Bronchial epithelial cell (primary cell): Measurements from ENCODE around the gene OR2AK2. TPM values are rescaled to one million over a fixed set of nuclear protein-coding genes. Genes with fewer than 3 reads are reported as not detected.

Experiments used
- DNase-seq: peaks from one replicate; pipeline ENCODE4 v3.0.0-alpha.2; 2010; ENCODE audit warnings: low read depth
- FAIRE-seq: peaks from 2 replicates; lab custom pipeline; 2011; peaks lifted over from hg19 to GRCh38; lab: Jason Lieb, UNC
- H3K27me3 ChIP-seq: 2 replicates; pipeline ENCODE4 v1.5.1; 2011; ENCODE audit warnings: low read length; ENCODE audit not compliant: control insufficient read depth, insufficient read depth
- H3K36me3 ChIP-seq: 2 replicates; pipeline ENCODE4 v1.5.1; 2011; ENCODE audit warnings: low read length; ENCODE audit not compliant: control insufficient read depth, insufficient read depth
- H3K4me3 ChIP-seq: 2 replicates; pipeline ENCODE4 v1.5.1; 2011; ENCODE audit warnings: mild to moderate bottlenecking, low read depth, low read length, control low read depth
- CTCF ChIP-seq: IDR thresholded peaks from 2 replicates; pipeline ENCODE4 v1.5.1; 2011; ENCODE audit warnings: mild to moderate bottlenecking, moderate library complexity, low read length, control low read depth, inconsistent platforms; ENCODE audit not compliant: insufficient read depth, severe bottlenecking
- total RNA-seq: library from RNA; depleted of rRNA; stranded (reverse); fragments of >200 nt; gene quantifications from 2 replicates; pipeline ENCODE4 v1.2.1, GENCODE V29; 2014

Gene OR2AK2
- total RNA-seq, 1 donor from 2014 or later: not detected

- Histone ChIP-seq H3K27me3 (no peaks in the 10 kb centered on the region), H3K4me3 (no peak overlapping the region), H3K36me3 (no peaks in the 10 kb centered on the region)
- DNase-seq (no peak), FAIRE-seq (no peak)
- TF ChIP-seq CTCF: no peak
Measured at GRCh38 chr1:247998811-247999210, 33.8 kb downstream of the OR2AK2 start.

- Histone ChIP-seq H3K4me3 (no peak overlapping the region), H3K36me3 (no peaks in the 10 kb centered on the region), H3K27me3 (no peaks in the 10 kb centered on the region)
- TF ChIP-seq CTCF: no peak
- FAIRE-seq (no peak), DNase-seq (no peak)
Measured at GRCh38 chr1:248000169-248000568, 35.1 kb downstream of the OR2AK2 start.

- TF ChIP-seq CTCF: no peak
- Histone ChIP-seq H3K27me3 (no peaks in the 10 kb centered on the region), H3K4me3 (no peak overlapping the region), H3K36me3 (no peaks in the 10 kb centered on the region)
- no peak for FAIRE-seq
- DNase-seq: no peak
Measured at GRCh38 chr1:248007778-248008177, 42.7 kb downstream of the OR2AK2 start.

- Histone ChIP-seq H3K36me3 (no peaks in the 10 kb centered on the region), H3K4me3 (no peak overlapping the region), H3K27me3 (no peaks in the 10 kb centered on the region)
- DNase-seq (no peak), FAIRE-seq (no peak)
- TF ChIP-seq CTCF: no peak
Measured at GRCh38 chr1:248009681-248010080, 44.6 kb downstream of the OR2AK2 start.

GRCh38 chr1:248013229-248013710 lies 48.2 kb downstream of the OR2AK2 start, which contains the start of gene OR2L5:
OR2L5 (plus strand) TSS chr1:248013660; CDS start chr1:248021948, 8,288 bp downstream.
- Histone ChIP-seq H3K36me3 (no peaks in the 10 kb centered on the region), H3K27me3 (no peaks in the 10 kb centered on the region), H3K4me3 (no peak within 1 kb of the TSS)
- no peak for TF ChIP-seq CTCF
- FAIRE-seq: no peak
- DNase-seq: no peak

GRCh38 chr1:248015803-248016202 lies 50.8 kb downstream of the OR2AK2 start:
- no peak overlapping the region for H3K4me3 ChIP-seq
- no peak for TF ChIP-seq CTCF
- no peaks in the 10 kb centered on the region for H3K36me3 ChIP-seq
- FAIRE-seq: no peak
- no peaks in the 10 kb centered on the region for H3K27me3 ChIP-seq
- DNase-seq: no peak
